Endothelial cell of umbilical vein (primary cell): ENCODE results near the gene SH3TC2. TPM values are rescaled to one million over a fixed set of nuclear protein-coding genes. Genes with fewer than 3 reads are reported as not detected.

Source experiments
- BruUV-seq: library from RNA; stranded (reverse); fragments of 400-500 nt; replicated peaks from 2 replicates; lab custom pipeline; 2021; lab: Mats Ljungman, UMichigan
- CTCF ChIA-PET: fragments of 300-600, 350-600 bp; sonication (Branson Sonifier 250); formaldehyde crosslinking; loops from one replicate; lab custom pipeline; 2021; ENCODE audit warnings: antibody characterized with exemption, inconsistent platforms; lab: Charles Lee
- POLR2A ChIA-PET: fragments of 300-600, 350-600 bp; sonication (Branson Sonifier 250); formaldehyde crosslinking; loops from one replicate; lab custom pipeline; 2021; ENCODE audit warnings: antibody characterized with exemption, inconsistent platforms; lab: Charles Lee
- DNase-seq: peaks from one replicate; pipeline ENCODE4 v3.0.0-alpha.2; 2011; ENCODE audit warnings: low read depth, low spot score
- FAIRE-seq: peaks from 2 replicates; lab custom pipeline; 2011; peaks lifted over from hg19 to GRCh38; lab: Jason Lieb, UNC
- H2AFZ ChIP-seq: 2 replicates; pipeline ENCODE4 v1.6.0; 2012; ENCODE audit warnings: low read depth, low read length, control low read depth, inconsistent platforms
- H3K27ac ChIP-seq: 2 replicates; pipeline ENCODE4 v1.5.1; 2011; ENCODE audit warnings: low read depth, mild to moderate bottlenecking, control low read depth, low read length, moderate library complexity; ENCODE audit not compliant: insufficient read depth
- H3K27me3 ChIP-seq, 2 experiments: 2 replicates each; pipeline versions ENCODE4 v1.6.0 to v1.6.1; 2011; ENCODE audit warnings: low read length in 2 of 2, mixed read lengths in 1 of 2; ENCODE audit not compliant: control insufficient read depth in 2 of 2, insufficient read depth in 2 of 2
- H3K36me3 ChIP-seq, 2 experiments: 2 replicates in 1 of 2; 3 replicates in 1 of 2; pipeline ENCODE4 v1.5.1; 2011; ENCODE audit warnings: low read length in 2 of 2, mild to moderate bottlenecking in 1 of 2, moderate library complexity in 1 of 2; ENCODE audit not compliant: control insufficient read depth in 2 of 2, insufficient read depth in 2 of 2; ENCODE audit errors: extremely low read depth in 1 of 2
- H3K4me1 ChIP-seq: 3 replicates; pipeline ENCODE4 v1.5.1; 2011; ENCODE audit warnings: mild to moderate bottlenecking, low read length; ENCODE audit not compliant: control insufficient read depth, insufficient read depth; ENCODE audit errors: extremely low read depth
- H3K4me2 ChIP-seq: 2 replicates; pipeline ENCODE4 v1.6.1; 2011; ENCODE audit warnings: low read length, control low read depth, mixed read lengths; ENCODE audit not compliant: insufficient read depth
- H3K4me3 ChIP-seq, 3 experiments: fragments of 200-600 bp in 1 of 3; sonication (generic), shearing (Covaris generic) in 1 of 3; replicated peaks in 1 of 3; 2 replicates each; pipeline ENCODE4 v1.5.1; 2011 to 2016; ENCODE audit warnings: control low read depth in 3 of 3, low read length in 3 of 3, mild to moderate bottlenecking in 2 of 3, inconsistent platforms in 1 of 3, low read depth in 1 of 3, moderate library complexity in 1 of 3; ENCODE audit not compliant: insufficient read depth in 1 of 3
- H3K79me2 ChIP-seq: 2 replicates; pipeline ENCODE4 v1.6.0; 2012; ENCODE audit warnings: low read length, inconsistent platforms; ENCODE audit not compliant: control insufficient read depth, insufficient read depth
- H3K9ac ChIP-seq: replicated peaks from 2 replicates; pipeline ENCODE3; 2011; ENCODE audit warnings: low read length, control low read depth; ENCODE audit not compliant: insufficient read depth; ENCODE audit errors: extremely low read depth
- H3K9me1 ChIP-seq: replicated peaks from 3 replicates; pipeline ENCODE4 v1.6.0; 2011; ENCODE audit warnings: mild to moderate bottlenecking, low read length; ENCODE audit not compliant: control insufficient read depth, insufficient read depth; ENCODE audit errors: extremely low read depth
- H3K9me3 ChIP-seq: replicated peaks from 2 replicates; pipeline ENCODE4 v1.5.1; 2012; ENCODE audit warnings: low read length, inconsistent platforms; ENCODE audit not compliant: control insufficient read depth, insufficient read depth
- H4K20me1 ChIP-seq: replicated peaks from 2 replicates; pipeline ENCODE3; 2011; ENCODE audit warnings: mild to moderate bottlenecking, low read length; ENCODE audit not compliant: control insufficient read depth, insufficient read depth; ENCODE audit errors: extremely low read depth
- CTCF ChIP-seq, 2 donors: IDR thresholded peaks; 1 replicate in 1 of 2; 2 replicates in 1 of 2; pipeline ENCODE4 v1.5.1; 2011; ENCODE audit warnings: low read length in 2 of 2, mild to moderate bottlenecking in 2 of 2, moderate library complexity in 2 of 2, control low read depth in 1 of 2, inconsistent platforms in 1 of 2, low read depth in 1 of 2; ENCODE audit not compliant: insufficient read depth in 1 of 2; ENCODE audit errors: extremely low read depth in 1 of 2
- EZH2 ChIP-seq: IDR thresholded peaks from 2 replicates; pipeline ENCODE4 v1.6.1; 2012; ENCODE audit warnings: borderline replicate concordance, low read depth, mild to moderate bottlenecking, moderate library complexity, low read length, inconsistent platforms; ENCODE audit not compliant: severe bottlenecking
- FOS ChIP-seq: IDR thresholded peaks from 2 replicates; pipeline ENCODE4 v1.6.1; 2011; ENCODE audit warnings: mild to moderate bottlenecking, low read length, moderate library complexity, borderline replicate concordance; ENCODE audit not compliant: insufficient read depth
- GATA2 ChIP-seq: IDR thresholded peaks from 2 replicates; pipeline ENCODE4 v1.7.0; 2011; ENCODE audit warnings: low read depth, mild to moderate bottlenecking, moderate library complexity, mixed read lengths, low read length; ENCODE audit not compliant: insufficient read length, insufficient read depth
- JUN ChIP-seq: IDR thresholded peaks from 2 replicates; pipeline ENCODE4 v1.6.1; 2011; ENCODE audit warnings: borderline replicate concordance, low read depth; ENCODE audit not compliant: insufficient read length, insufficient read depth
- MYC ChIP-seq: IDR thresholded peaks from one replicate; pipeline ENCODE4 v1.6.1; 2011; ENCODE audit warnings: mild to moderate bottlenecking, low read depth, low read length
- POLR2A ChIP-seq: IDR thresholded peaks from 2 replicates; pipeline ENCODE4 v1.6.1; 2012; ENCODE audit warnings: low read depth, mild to moderate bottlenecking, control low read depth, low read length
- POLR2AphosphoS5 ChIP-seq: IDR thresholded peaks from 2 replicates; pipeline ENCODE4 v1.6.1; 2012; ENCODE audit warnings: low read depth, mild to moderate bottlenecking, control low read depth, low read length, moderate library complexity; ENCODE audit not compliant: insufficient read depth
- dilution Hi-C: fragments of 300-500 bp; cut with MboI; formaldehyde crosslinking; loops from one replicate; pipeline ENCODE4 v1.15.0; 2019; ENCODE audit warnings: low sequenced_read_pairs; ENCODE audit not compliant: extremely low pct_ligation_motif_present
- intact Hi-C: fragments of 100-400 bp; cut with micrococcal nuclease; formaldehyde crosslinking; loops from one replicate; pipeline ENCODE4 v1.10.0; 2022
- polyA plus RNA-seq, 4 experiments: library from polyadenylated mRNA; depleted of rRNA in 3 of 4; stranded (reverse) in 3 of 4; unstranded in 1 of 4; fragments of >200 nt; gene quantifications; 2 replicates each; pipeline versions ENCODE4 v1.2.1 to v1.2.3, GENCODE V29; 2011 to 2012; ENCODE audit warnings: missing spikeins in 1 of 4
- total RNA-seq: library from RNA; stranded (reverse); gene quantifications from 2 replicates; pipeline ENCODE4 v1.2.3, GENCODE V29; 2021
- TF ChIP-seq, protein P1 (sequence below): IDR thresholded peaks from 2 replicates; pipeline ENCODE4 v1.6.1; 2011; ENCODE audit not compliant: insufficient read depth, insufficient read length

The SH3TC2 gene
- total and polyA plus RNA-seq, 2 donors (not counting 3 experiments of a cell fraction or from before 2014, with no cell fraction given) = 0.91 to 4.3 TPM

DNA sequence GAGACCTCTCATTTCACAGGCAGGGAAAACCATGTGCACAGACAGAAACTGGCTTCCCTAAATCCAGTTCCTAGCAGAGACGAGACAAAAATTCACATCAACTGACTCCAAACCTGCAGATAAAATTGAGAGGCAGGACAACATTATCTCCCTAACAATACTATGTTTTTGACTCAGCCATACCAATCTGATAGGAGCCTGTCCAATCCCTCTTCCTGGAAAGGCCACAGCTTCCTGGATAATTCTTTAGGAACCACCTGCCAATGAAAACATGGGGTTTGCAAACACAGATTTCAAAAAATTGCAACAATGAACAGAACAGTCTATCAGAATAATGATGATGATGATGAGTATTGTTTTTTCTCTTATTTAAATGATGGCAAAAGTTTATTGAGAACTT lies 22.4 kb downstream of the SH3TC2 start:
- POLR2A ChIA-PET = no interaction called here

More for the DNA sequence above, 22.4 kb downstream of the SH3TC2 start:
- Histone ChIP-seq H3K4me2 (peak overlapping the region; percentile 20), H3K4me3 (no peak overlapping the region), H3K9me3 (no peaks in the 10 kb centered on the region), H4K20me1 (no peaks in the 10 kb centered on the region), H3K27ac (peak overlapping the region; percentile 57), H3K27me3 (no peaks in the 10 kb centered on the region), H3K9ac (peak overlapping the region; percentile 6), H3K79me2 (no peaks in the 10 kb centered on the region), H3K36me3 (no peaks in the 10 kb centered on the region), H3K9me1 (no peaks in the 10 kb centered on the region), H2AFZ (no peak overlapping the region), H3K4me1 (peaks cover 57% of the 10 kb centered on the region)
- TF ChIP-seq FOS = peak; percentile 54
- peak; percentile 60 for TF ChIP-seq POLR2A
- TF ChIP-seq CTCF (IDR thresholded peaks at IDR 0.05; ENCODE audit: extremely low read depth in 1 of 2, insufficient read depth in 1 of 2, low read depth in 1 of 2, low read length in 2 of 2) = no peak
- TF ChIP-seq EZH2 = no peak
- peak; percentile 100 for TF ChIP-seq GATA2
- TF ChIP-seq, protein P1, sequence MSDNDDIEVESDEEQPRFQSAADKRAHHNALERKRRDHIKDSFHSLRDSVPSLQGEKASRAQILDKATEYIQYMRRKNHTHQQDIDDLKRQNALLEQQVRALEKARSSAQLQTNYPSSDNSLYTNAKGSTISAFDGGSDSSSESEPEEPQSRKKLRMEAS = no peak
- TF ChIP-seq MYC = no peak
- TF ChIP-seq JUN = no peak
- TF ChIP-seq POLR2AphosphoS5 = peak; percentile 83
- dilution Hi-C loops = no loop called here
- DNase-seq (peak; percentile 83), FAIRE-seq (peak; percentile 83)
- no TSS peak for BruUV-seq
- intact Hi-C loops = loop anchor here (1.0 kb wide), 3 partner anchors 22 to 216 kb away; no protein-coding TSS in a partner anchor
- CTCF ChIA-PET = interaction anchor here (0.8 to 9.6 kb wide), 4 partner anchors 14 to 309 kb away, joined by 3 to 278 read pairs (median 4); no protein-coding TSS in a partner anchor
